A549 (cell line): ENCODE results near the gene CATSPER4. TPM values are rescaled to one million over a fixed set of nuclear protein-coding genes. Genes with fewer than 3 reads are reported as not detected.

Experiments used
- ATAC-seq, 2 experiments: fragments of 200-7000 bp in 1 of 2; fragments of >200 bp in 1 of 2; cut with Nextera tagmentation in 1 of 2; cut with Tn5 transposase in 1 of 2; 3 replicates each; pipeline versions ENCODE4 v1.8.0 to v1.9.1; 2018 to 2020; ENCODE audit warnings: mild to moderate bottlenecking in 1 of 2, moderate library complexity in 1 of 2
- CTCF ChIA-PET: fragments of 300-600 bp; sonication (Branson Sonifier 250); formaldehyde crosslinking; extraction: SDS; loops from one replicate; lab custom pipeline; 2021; ENCODE audit warnings: antibody characterized with exemption, inconsistent platforms; lab: Yijun Ruan, JAX
- POLR2A ChIA-PET: fragments of 350-600 bp; formaldehyde crosslinking; extraction: SDS; loops from one replicate; lab custom pipeline; 2021; ENCODE audit warnings: antibody characterized with exemption, inconsistent platforms; lab: Yijun Ruan, JAX
- DNase-seq, 2 experiments: peaks; one replicate each; pipeline versions ENCODE4 v3.0.0 to v3.0.0-alpha.2; 2011 to 2016; ENCODE audit warnings: low read depth in 1 of 2, low spot score in 1 of 2
- FAIRE-seq: peaks from 2 replicates; lab custom pipeline; 2011; peaks lifted over from hg19 to GRCh38; lab: Jason Lieb, UNC
- H3K27ac ChIP-seq, 2 experiments: fragments of >200 bp; sonication (Bioruptor Twin); formaldehyde crosslinking; 3 replicates each; pipeline ENCODE4 v1.5.1; 2016 to 2017
- H3K4me1 ChIP-seq: fragments of >200 bp; sonication (Bioruptor Twin); formaldehyde crosslinking; 3 replicates; pipeline ENCODE4 v1.6.1; 2016
- H3K4me2 ChIP-seq: fragments of >200 bp; sonication (Bioruptor Twin); formaldehyde crosslinking; 3 replicates; pipeline ENCODE4 v1.6.1; 2016
- H3K4me3 ChIP-seq: fragments of >200 bp; sonication (Bioruptor Twin); formaldehyde crosslinking; 3 replicates; pipeline ENCODE4 v1.5.1; 2016
- H3K9me3 ChIP-seq: fragments of >200 bp; sonication (Bioruptor Twin); formaldehyde crosslinking; 3 replicates; pipeline ENCODE4 v1.6.1; 2016
- ATOH8 ChIP-seq: fragments of 250-450 bp; sonication (Bioruptor Pico); IDR thresholded peaks from 2 replicates; pipeline ENCODE4 v1.5.0; 2020; ENCODE audit warnings: low read depth, mild to moderate bottlenecking, moderate library complexity
- CBX8 ChIP-seq: fragments of 200-600 bp; sonication (generic); IDR thresholded peaks from 2 replicates; pipeline ENCODE4 v1.6.1; 2016
- CHD2 ChIP-seq: fragments of 150-350 bp; IDR thresholded peaks from 2 replicates; pipeline ENCODE4 v1.6.1; 2014; ENCODE audit warnings: low read length; ENCODE audit not compliant: partially characterized antibody
- CHD4 ChIP-seq: fragments of 200-600 bp; sonication (generic); IDR thresholded peaks from 2 replicates; pipeline ENCODE4 v1.6.1; 2016; ENCODE audit warnings: antibody characterized with exemption, mild to moderate bottlenecking, borderline replicate concordance
- EHMT2 ChIP-seq: fragments of 200-600 bp; sonication (generic); IDR thresholded peaks from 2 replicates; pipeline ENCODE4 v1.6.1; 2016; ENCODE audit warnings: antibody characterized with exemption, low read depth, mild to moderate bottlenecking, moderate library complexity
- FOXS1 ChIP-seq: fragments of 250-450 bp; sonication (Bioruptor Pico); IDR thresholded peaks from 2 replicates; pipeline ENCODE4 v1.5.0; 2020; ENCODE audit warnings: mild to moderate bottlenecking, moderate library complexity
- GATA3 ChIP-seq: IDR thresholded peaks from 2 replicates; pipeline ENCODE4 v1.6.1; 2012; ENCODE audit warnings: borderline replicate concordance
- HEYL ChIP-seq: fragments of 250-450 bp; sonication (Bioruptor Pico); IDR thresholded peaks from 2 replicates; pipeline ENCODE4 v1.8.0; 2021; ENCODE audit warnings: mild to moderate bottlenecking, moderate library complexity
- JUNB ChIP-seq: fragments of >200 bp; sonication (Bioruptor Twin); formaldehyde crosslinking; IDR thresholded peaks from 2 replicates; pipeline ENCODE4 v1.6.1; 2016
- KDM1A ChIP-seq: fragments of 200-600 bp; sonication (generic); IDR thresholded peaks from 2 replicates; pipeline ENCODE4 v1.6.1; 2016; ENCODE audit warnings: low read depth, mild to moderate bottlenecking
- MYC ChIP-seq: IDR thresholded peaks from 2 replicates; pipeline ENCODE4 v1.6.1; 2012; ENCODE audit warnings: mild to moderate bottlenecking, inconsistent platforms, low read length, improper control_type of control experiment, borderline replicate concordance
- PHF8 ChIP-seq: fragments of 200-600 bp; sonication (generic); IDR thresholded peaks from 2 replicates; pipeline ENCODE4 v1.6.1; 2016; ENCODE audit warnings: low read depth, mild to moderate bottlenecking, antibody characterized with exemption, moderate library complexity, borderline replicate concordance
- POLR2AphosphoS2 ChIP-seq: conservative IDR thresholded peaks from 2 replicates; pipeline ENCODE4 v1.6.1; 2012; ENCODE audit warnings: low read length, improper control_type of control experiment, inconsistent platforms
- RAD21 ChIP-seq, 2 experiments: fragments of >200 bp in 1 of 2; sonication (Bioruptor Twin) in 1 of 2; formaldehyde crosslinking in 1 of 2; IDR thresholded peaks in 1 of 2; conservative IDR thresholded peaks in 1 of 2; 2 replicates in 1 of 2; 3 replicates in 1 of 2; pipeline ENCODE4 v1.6.1; 2012 to 2018; ENCODE audit warnings: inconsistent platforms in 1 of 2
- RARB ChIP-seq: fragments of 250-450 bp; sonication (Bioruptor Pico); IDR thresholded peaks from 2 replicates; pipeline ENCODE4 v1.8.0; 2021; ENCODE audit warnings: mild to moderate bottlenecking, moderate library complexity
- RCOR1 ChIP-seq: fragments of 150-350 bp; IDR thresholded peaks from 2 replicates; pipeline ENCODE4 v1.6.1; 2014; ENCODE audit warnings: antibody characterized with exemption, low read length, low read depth
- RFX5 ChIP-seq: fragments of 450-650 bp; IDR thresholded peaks from 2 replicates; pipeline ENCODE4 v1.7.1; 2014; ENCODE audit warnings: antibody characterized with exemption, mild to moderate bottlenecking, moderate library complexity
- RNF2 ChIP-seq: fragments of 200-600 bp; sonication (generic); IDR thresholded peaks from 2 replicates; pipeline ENCODE4 v1.6.1; 2016; ENCODE audit warnings: low read depth, mild to moderate bottlenecking, antibody characterized with exemption, moderate library complexity, borderline replicate concordance
- SMC3 ChIP-seq: fragments of >200 bp; sonication (Bioruptor Twin); formaldehyde crosslinking; IDR thresholded peaks from 3 replicates; pipeline ENCODE4 v1.6.1; 2018; ENCODE audit warnings: inconsistent platforms
- SREBF2 ChIP-seq: fragments of 450-650 bp; IDR thresholded peaks from 2 replicates; pipeline ENCODE4 v1.6.1; 2014; ENCODE audit warnings: mild to moderate bottlenecking, moderate library complexity
- TFCP2L1 ChIP-seq: fragments of 250-450 bp; sonication (Bioruptor Pico); IDR thresholded peaks from 2 replicates; pipeline ENCODE4 v1.5.0; 2021; ENCODE audit warnings: mild to moderate bottlenecking
- TP53 ChIP-seq: fragments of 250-450 bp; sonication (Bioruptor Pico); IDR thresholded peaks from 2 replicates; pipeline ENCODE4 v1.5.0; 2021; ENCODE audit warnings: mild to moderate bottlenecking, moderate library complexity
- ZSCAN20 ChIP-seq: fragments of 250-450 bp; sonication (Bioruptor Pico); IDR thresholded peaks from 2 replicates; pipeline ENCODE4 v1.8.0; 2022; ENCODE audit warnings: mild to moderate bottlenecking, moderate library complexity
- WGBS: methylation state at CpG from one replicate; pipeline ENCODE4 v1.1.6; 2017; ENCODE audit errors: missing lambda C conversion rate; 5-methylcytosine and 5-hydroxymethylcytosine counted together
- polyA plus RNA-seq, 4 experiments: library from polyadenylated mRNA; depleted of rRNA in 3 of 4; stranded (reverse); fragments of >200 nt; fragmentation: RNase III in 1 of 4; extraction: RNeasy Plus Mini Kit Qiagen cat#74134 plus additional on column Dnase treatment in 1 of 4; gene quantifications; 2 replicates in 3 of 4; 3 replicates in 1 of 4; pipeline ENCODE4 v1.2.3, GENCODE V29; 2011 to 2017
- TF ChIP-seq, protein P1 (sequence below): fragments of >200 bp; sonication (Bioruptor Twin); formaldehyde crosslinking; IDR thresholded peaks from 3 replicates; pipeline ENCODE4 v1.5.1; 2016
- TF ChIP-seq, protein P2 (sequence below): fragments of 200-600 bp; sonication (generic); IDR thresholded peaks from 2 replicates; pipeline ENCODE4 v1.6.1; 2016; ENCODE audit warnings: antibody characterized with exemption, mild to moderate bottlenecking, moderate library complexity
- TF ChIP-seq, protein P3 (sequence below): IDR thresholded peaks from 2 replicates; pipeline ENCODE4 v1.6.1; 2012; ENCODE audit warnings: low read depth, borderline replicate concordance
- TF ChIP-seq, protein P4 (sequence below): fragments of >200 bp; sonication (Bioruptor Twin); formaldehyde crosslinking; IDR thresholded peaks from 2 replicates; pipeline ENCODE4 v1.6.1; 2016

Gene CATSPER4
- polyA plus RNA-seq, 2 of the 4 experiments (the other 2 are of a cell fraction), result not detected

GRCh38 chr1:26213335-26213905 lies 23.0 kb downstream of the CATSPER4 start:
- ChIA-PET CTCF (no interaction called here), POLR2A (no interaction called here)
- DNase-seq (no peak), ATAC-seq (no peak), FAIRE-seq (no peak)
- H3K4me1 ChIP-seq, result peaks cover under 1% of the 10 kb centered on the region; the same call in 1 of the 3 replicates
- TF ChIP-seq SREBF2 (no peak), RNF2 (no peak), TP53 (no peak), TFCP2L1 (CRISPR knock-in tag) (no peak), JUNB (no peak), CHD4 (no peak), MYC (no peak), CBX8 (no peak), KDM1A (no peak)
- TF ChIP-seq, protein P1, sequence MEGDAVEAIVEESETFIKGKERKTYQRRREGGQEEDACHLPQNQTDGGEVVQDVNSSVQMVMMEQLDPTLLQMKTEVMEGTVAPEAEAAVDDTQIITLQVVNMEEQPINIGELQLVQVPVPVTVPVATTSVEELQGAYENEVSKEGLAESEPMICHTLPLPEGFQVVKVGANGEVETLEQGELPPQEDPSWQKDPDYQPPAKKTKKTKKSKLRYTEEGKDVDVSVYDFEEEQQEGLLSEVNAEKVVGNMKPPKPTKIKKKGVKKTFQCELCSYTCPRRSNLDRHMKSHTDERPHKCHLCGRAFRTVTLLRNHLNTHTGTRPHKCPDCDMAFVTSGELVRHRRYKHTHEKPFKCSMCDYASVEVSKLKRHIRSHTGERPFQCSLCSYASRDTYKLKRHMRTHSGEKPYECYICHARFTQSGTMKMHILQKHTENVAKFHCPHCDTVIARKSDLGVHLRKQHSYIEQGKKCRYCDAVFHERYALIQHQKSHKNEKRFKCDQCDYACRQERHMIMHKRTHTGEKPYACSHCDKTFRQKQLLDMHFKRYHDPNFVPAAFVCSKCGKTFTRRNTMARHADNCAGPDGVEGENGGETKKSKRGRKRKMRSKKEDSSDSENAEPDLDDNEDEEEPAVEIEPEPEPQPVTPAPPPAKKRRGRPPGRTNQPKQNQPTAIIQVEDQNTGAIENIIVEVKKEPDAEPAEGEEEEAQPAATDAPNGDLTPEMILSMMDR, result no peak
- no peaks in the 10 kb centered on the region for H3K9me3 ChIP-seq
- H3K27ac ChIP-seq, result no peak overlapping the region
- WGBS, result 72% methylated on average over 6 of the region's 6 CpGs
- no peak overlapping the region for H3K4me2 ChIP-seq
- H3K4me3 ChIP-seq, result no peak overlapping the region

GRCh38 chr1:26215246-26215645 lies 24.8 kb downstream of the CATSPER4 start:
- DNase-seq (no peak), FAIRE-seq (no peak), ATAC-seq (no peak)
- ChIA-PET CTCF (interaction anchor here (1.9 kb wide), 1 partner anchor 19 kb away, joined by 8 read pairs; the partner anchor contains the start of gene CEP85), POLR2A (no interaction called here)
- WGBS, result 34% methylated on average over 3 of the region's 3 CpGs
- H3K4me3 ChIP-seq, result no peak overlapping the region
- no peak overlapping the region for H3K4me2 ChIP-seq
- H3K27ac ChIP-seq, result no peak overlapping the region
- H3K9me3 ChIP-seq, result no peaks in the 10 kb centered on the region
- H3K4me1 ChIP-seq, result peaks cover 9% of the 10 kb centered on the region; the same call in 2 of the 3 replicates
- TF ChIP-seq CHD2, result no peak
- TF ChIP-seq RAD21 (conservative IDR thresholded peaks at IDR 0.05 in 1 of 2, IDR thresholded peaks at IDR 0.05 in 1 of 2), result no peak
- no peak for TF ChIP-seq FOXS1 (CRISPR knock-in tag)
- no peak for TF ChIP-seq CBX8
- TF ChIP-seq EHMT2, result no peak
- no peak for TF ChIP-seq ZSCAN20 (CRISPR knock-in tag)
- TF ChIP-seq SMC3, result no peak
- TF ChIP-seq TP53, result no peak
- TF ChIP-seq POLR2AphosphoS2, result no peak
- no peak for TF ChIP-seq PHF8
- TF ChIP-seq RCOR1, result no peak
- no peak for TF ChIP-seq GATA3
- TF ChIP-seq, protein P2, sequence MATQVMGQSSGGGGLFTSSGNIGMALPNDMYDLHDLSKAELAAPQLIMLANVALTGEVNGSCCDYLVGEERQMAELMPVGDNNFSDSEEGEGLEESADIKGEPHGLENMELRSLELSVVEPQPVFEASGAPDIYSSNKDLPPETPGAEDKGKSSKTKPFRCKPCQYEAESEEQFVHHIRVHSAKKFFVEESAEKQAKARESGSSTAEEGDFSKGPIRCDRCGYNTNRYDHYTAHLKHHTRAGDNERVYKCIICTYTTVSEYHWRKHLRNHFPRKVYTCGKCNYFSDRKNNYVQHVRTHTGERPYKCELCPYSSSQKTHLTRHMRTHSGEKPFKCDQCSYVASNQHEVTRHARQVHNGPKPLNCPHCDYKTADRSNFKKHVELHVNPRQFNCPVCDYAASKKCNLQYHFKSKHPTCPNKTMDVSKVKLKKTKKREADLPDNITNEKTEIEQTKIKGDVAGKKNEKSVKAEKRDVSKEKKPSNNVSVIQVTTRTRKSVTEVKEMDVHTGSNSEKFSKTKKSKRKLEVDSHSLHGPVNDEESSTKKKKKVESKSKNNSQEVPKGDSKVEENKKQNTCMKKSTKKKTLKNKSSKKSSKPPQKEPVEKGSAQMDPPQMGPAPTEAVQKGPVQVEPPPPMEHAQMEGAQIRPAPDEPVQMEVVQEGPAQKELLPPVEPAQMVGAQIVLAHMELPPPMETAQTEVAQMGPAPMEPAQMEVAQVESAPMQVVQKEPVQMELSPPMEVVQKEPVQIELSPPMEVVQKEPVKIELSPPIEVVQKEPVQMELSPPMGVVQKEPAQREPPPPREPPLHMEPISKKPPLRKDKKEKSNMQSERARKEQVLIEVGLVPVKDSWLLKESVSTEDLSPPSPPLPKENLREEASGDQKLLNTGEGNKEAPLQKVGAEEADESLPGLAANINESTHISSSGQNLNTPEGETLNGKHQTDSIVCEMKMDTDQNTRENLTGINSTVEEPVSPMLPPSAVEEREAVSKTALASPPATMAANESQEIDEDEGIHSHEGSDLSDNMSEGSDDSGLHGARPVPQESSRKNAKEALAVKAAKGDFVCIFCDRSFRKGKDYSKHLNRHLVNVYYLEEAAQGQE, result no peak
- TF ChIP-seq HEYL (CRISPR knock-in tag), result no peak
- TF ChIP-seq RFX5, result no peak
- no peak for TF ChIP-seq ATOH8 (CRISPR knock-in tag)
- TF ChIP-seq, protein P3, sequence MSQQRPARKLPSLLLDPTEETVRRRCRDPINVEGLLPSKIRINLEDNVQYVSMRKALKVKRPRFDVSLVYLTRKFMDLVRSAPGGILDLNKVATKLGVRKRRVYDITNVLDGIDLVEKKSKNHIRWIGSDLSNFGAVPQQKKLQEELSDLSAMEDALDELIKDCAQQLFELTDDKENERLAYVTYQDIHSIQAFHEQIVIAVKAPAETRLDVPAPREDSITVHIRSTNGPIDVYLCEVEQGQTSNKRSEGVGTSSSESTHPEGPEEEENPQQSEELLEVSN, result no peak
- TF ChIP-seq CHD4, result no peak
- TF ChIP-seq, protein P4, sequence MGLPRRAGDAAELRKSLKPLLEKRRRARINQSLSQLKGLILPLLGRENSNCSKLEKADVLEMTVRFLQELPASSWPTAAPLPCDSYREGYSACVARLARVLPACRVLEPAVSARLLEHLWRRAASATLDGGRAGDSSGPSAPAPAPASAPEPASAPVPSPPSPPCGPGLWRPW, result no peak
- TF ChIP-seq RARB, result no peak
- TF ChIP-seq, all 56 proteins: peak for 0
